Skeletal muscle tissue (tissue), 4 donors: ENCODE data around the gene DPP10. TPM values are rescaled to one million over a fixed set of nuclear protein-coding genes. Genes with fewer than 3 reads are reported as not detected.
"Not testable (repeated sequence)": the region's sequence is repeated elsewhere in the genome, so short reads cannot be mapped to it uniquely, and the experiment has no call there.

Experiments used
- H3K27ac ChIP-seq: one replicate; pipeline ENCODE4 v1.7.0; 2013; ENCODE audit warnings: mild to moderate bottlenecking, low read depth, low read length, inconsistent platforms
- H3K27me3 ChIP-seq, 3 donors: one replicate each; pipeline ENCODE4 v1.7.0; 2013; ENCODE audit warnings: low read length in 3 of 3; ENCODE audit not compliant: control insufficient read depth in 3 of 3, insufficient read depth in 3 of 3
- H3K36me3 ChIP-seq, 3 donors: one replicate each; pipeline ENCODE4 v1.7.0; 2013; ENCODE audit warnings: low read length in 3 of 3; ENCODE audit not compliant: control insufficient read depth in 3 of 3, insufficient read depth in 3 of 3
- H3K4me1 ChIP-seq, 3 donors: one replicate each; pipeline ENCODE4 v1.7.0; 2013; ENCODE audit warnings: low read length in 3 of 3, mild to moderate bottlenecking in 3 of 3; ENCODE audit not compliant: control insufficient read depth in 3 of 3, insufficient read depth in 3 of 3
- H3K4me3 ChIP-seq, 3 donors: one replicate each; pipeline ENCODE4 v1.7.0; 2013; ENCODE audit warnings: low read length in 3 of 3
- H3K9ac ChIP-seq, 3 donors: one replicate each; pipeline ENCODE4 v1.7.0; 2013; ENCODE audit warnings: low read length in 3 of 3, mild to moderate bottlenecking in 3 of 3, moderate library complexity in 2 of 3, low read depth in 1 of 3
- H3K9me3 ChIP-seq, 3 donors: one replicate each; pipeline ENCODE4 v1.7.0; 2013; ENCODE audit warnings: low read length in 3 of 3; ENCODE audit not compliant: control insufficient read depth in 3 of 3
- total RNA-seq: library from RNA; depleted of rRNA; stranded (reverse); fragments of >200 nt; gene quantifications from one replicate; pipeline ENCODE4 v1.2.3, GENCODE V29; 2014
- donor health status: Osteomylitis.

Gene DPP10
- total RNA-seq, 1 donor from 2014 or later: 1.0 TPM

GRCh38 chr2:114496959-114497358 lies 54.5 kb downstream of the DPP10 start:
- H3K9ac ChIP-seq: no peak overlapping the region
- no peaks in the 10 kb centered on the region for H3K36me3 ChIP-seq
- no peaks in the 10 kb centered on the region for H3K4me1 ChIP-seq
- no peaks in the 10 kb centered on the region for H3K27me3 ChIP-seq
- no peaks in the 10 kb centered on the region for H3K9me3 ChIP-seq
- H3K27ac ChIP-seq: no peak overlapping the region
- H3K4me3 ChIP-seq: no peak overlapping the region

- no peaks in the 10 kb centered on the region for H3K27me3 ChIP-seq
- H3K9me3 ChIP-seq: no peaks in the 10 kb centered on the region
- no peak overlapping the region for H3K4me3 ChIP-seq
- H3K9ac ChIP-seq: no peak overlapping the region
- H3K36me3 ChIP-seq: no peaks in the 10 kb centered on the region
- H3K4me1 ChIP-seq: no peaks in the 10 kb centered on the region
- H3K27ac ChIP-seq: no peak overlapping the region
Observed at GRCh38 chr2:114499101-114499500, 56.7 kb downstream of the DPP10 start.

- Histone ChIP-seq H3K27ac (no peak overlapping the region), H3K36me3 (no peaks in the 10 kb centered on the region), H3K4me1 (no peaks in the 10 kb centered on the region), H3K9me3 (no peaks in the 10 kb centered on the region), H3K9ac (no peak overlapping the region), H3K27me3 (no peaks in the 10 kb centered on the region), H3K4me3 (no peak overlapping the region)
Observed at GRCh38 chr2:114507744-114508143, 65.3 kb downstream of the DPP10 start.

GRCh38 chr2:114515882-114516281 lies 73.4 kb downstream of the DPP10 start:
- Histone ChIP-seq H3K27me3 (no peaks in the 10 kb centered on the region), H3K9ac (no peak overlapping the region), H3K4me1 (no peaks in the 10 kb centered on the region), H3K36me3 (no peaks in the 10 kb centered on the region), H3K4me3 (no peak overlapping the region), H3K9me3 (no peaks in the 10 kb centered on the region), H3K27ac (no peak overlapping the region)

DNA sequence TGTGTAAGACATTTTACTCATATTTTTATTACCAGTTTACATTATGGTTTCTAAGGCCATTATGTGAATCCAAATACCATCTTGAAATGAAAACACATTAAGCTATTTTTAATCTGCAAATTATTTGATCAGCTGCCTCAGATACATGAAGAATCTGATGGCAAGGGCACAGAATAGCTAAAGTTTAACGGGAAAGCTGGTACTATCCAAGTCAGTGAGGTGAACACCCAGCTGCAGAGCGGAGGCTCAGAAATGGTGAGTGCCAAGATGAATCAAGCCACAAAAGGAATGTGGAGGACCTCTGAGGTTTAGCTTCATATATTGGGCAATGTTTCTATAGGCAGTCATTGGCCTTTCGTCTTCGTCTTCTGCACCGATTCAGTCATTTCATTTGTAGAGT lies 75.1 kb downstream of the DPP10 start:
- no peak overlapping the region for H3K4me3 ChIP-seq
- no peak overlapping the region for H3K27ac ChIP-seq
- H3K4me1 ChIP-seq: no peaks in the 10 kb centered on the region
- no peak overlapping the region for H3K9ac ChIP-seq
- H3K36me3 ChIP-seq: no peaks in the 10 kb centered on the region
- H3K27me3 ChIP-seq: no peaks in the 10 kb centered on the region
- no peaks in the 10 kb centered on the region for H3K9me3 ChIP-seq

GRCh38 chr2:114518738-114519137 lies 76.3 kb downstream of the DPP10 start:
- Histone ChIP-seq H3K9ac (no peak overlapping the region), H3K4me3 (no peak overlapping the region), H3K36me3 (no peaks in the 10 kb centered on the region), H3K27me3 (no peaks in the 10 kb centered on the region), H3K4me1 (no peaks in the 10 kb centered on the region), H3K27ac (no peak overlapping the region), H3K9me3 (no peaks in the 10 kb centered on the region)

DNA sequence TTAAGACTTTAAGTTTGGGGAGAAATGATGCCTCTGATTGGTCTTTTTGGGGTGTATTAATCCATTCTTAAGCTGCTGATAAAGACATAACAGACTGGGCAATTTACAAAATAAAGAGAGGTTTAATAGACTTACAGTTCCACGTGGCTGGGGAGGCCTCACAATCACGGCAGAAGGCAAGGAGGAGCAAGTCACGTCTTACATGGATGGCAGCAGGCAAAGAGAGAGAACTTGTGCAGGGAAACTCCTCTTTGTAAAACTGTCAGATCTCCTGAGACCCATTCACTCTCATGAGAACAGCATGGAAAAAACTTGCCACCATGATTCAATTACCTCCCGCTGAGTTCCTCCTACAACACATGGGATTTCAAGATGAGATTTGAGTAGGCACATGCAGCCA lies 80.2 kb downstream of the DPP10 start:
- not testable (repeated sequence) for H3K4me1 ChIP-seq, H3K36me3 ChIP-seq, H3K9ac ChIP-seq, H3K27ac ChIP-seq, H3K4me3 ChIP-seq, H3K9me3 ChIP-seq, H3K27me3 ChIP-seq

DNA sequence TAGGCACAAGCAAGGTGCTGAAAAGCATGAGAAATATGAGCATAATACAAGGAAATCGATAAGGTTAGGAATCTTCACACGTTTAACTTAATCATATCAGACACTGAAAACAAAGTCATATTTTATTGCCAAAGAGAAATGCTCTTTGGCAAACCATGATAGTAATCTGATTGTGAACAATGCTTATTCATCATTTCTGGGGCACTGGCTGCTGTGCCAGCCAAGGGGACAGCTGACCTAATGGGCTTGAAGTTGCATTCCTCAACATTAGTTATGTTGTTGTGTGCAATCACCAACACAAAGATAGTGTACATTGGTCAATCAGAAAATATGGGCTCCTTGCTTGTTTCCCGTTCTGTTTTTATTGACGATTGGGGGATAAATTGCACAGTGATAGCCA lies 83.5 kb downstream of the DPP10 start:
- no peaks in the 10 kb centered on the region for H3K4me1 ChIP-seq
- no peak overlapping the region for H3K9ac ChIP-seq
- no peak overlapping the region for H3K4me3 ChIP-seq
- no peak overlapping the region for H3K27ac ChIP-seq
- H3K36me3 ChIP-seq: no peaks in the 10 kb centered on the region
- no peaks in the 10 kb centered on the region for H3K27me3 ChIP-seq
- H3K9me3 ChIP-seq: no peaks in the 10 kb centered on the region

DNA sequence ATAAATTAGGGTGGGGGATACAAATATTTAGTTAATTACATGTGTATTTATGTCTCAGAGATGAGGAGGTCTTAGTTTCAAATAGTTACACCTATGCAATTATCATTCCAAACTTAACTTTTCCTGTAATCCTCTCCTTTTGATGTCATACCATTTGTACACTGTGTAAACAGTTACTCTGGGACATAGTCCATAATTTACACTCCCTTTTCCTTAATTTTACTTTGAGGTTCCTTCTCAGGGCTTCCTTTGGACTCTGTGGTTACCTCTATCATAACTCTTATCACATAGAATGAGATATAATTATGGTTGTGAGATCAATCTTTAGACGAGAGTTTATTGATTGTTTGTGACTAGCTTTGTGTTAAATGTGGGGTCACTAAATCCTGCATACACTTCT lies 84.4 kb downstream of the DPP10 start:
- Histone ChIP-seq H3K4me3 (no peak overlapping the region), H3K27me3 (no peaks in the 10 kb centered on the region), H3K4me1 (no peaks in the 10 kb centered on the region), H3K9me3 (no peaks in the 10 kb centered on the region), H3K9ac (no peak overlapping the region), H3K27ac (no peak overlapping the region), H3K36me3 (no peaks in the 10 kb centered on the region)

- Histone ChIP-seq H3K9me3 (no peaks in the 10 kb centered on the region), H3K27ac (no peak overlapping the region), H3K4me3 (no peak overlapping the region), H3K4me1 (no peaks in the 10 kb centered on the region), H3K36me3 (no peaks in the 10 kb centered on the region), H3K27me3 (no peaks in the 10 kb centered on the region), H3K9ac (no peak overlapping the region)
Observed at GRCh38 chr2:114527330-114527983, 85.0 kb downstream of the DPP10 start.
